MM.1S (cell line): ENCODE results near the gene EFNA5.

Source experiments
- DNase-seq: peaks from one replicate; pipeline ENCODE4 v3.0.0-alpha.2; 2015
- H2AFZ ChIP-seq: fragments of 300-600 bp; sonication (generic); 2 replicates; pipeline ENCODE4 v1.6.0; 2016; ENCODE audit warnings: antibody characterized with exemption, low read length
- H3F3A ChIP-seq: fragments of 300-600 bp; sonication (generic); 2 replicates; pipeline ENCODE4 v1.6.1; 2016; ENCODE audit warnings: mild to moderate bottlenecking, antibody characterized with exemption, low read length, moderate library complexity, mixed read lengths; ENCODE audit not compliant: insufficient read depth
- H3K27ac ChIP-seq: fragments of 300-600 bp; sonication (generic); 2 replicates; pipeline ENCODE4 v1.5.1; 2016; ENCODE audit warnings: mild to moderate bottlenecking, low read length
- H3K27me3 ChIP-seq: fragments of 300-600 bp; sonication (generic); replicated peaks from 2 replicates; pipeline ENCODE4 v1.6.0; 2016; ENCODE audit warnings: low read length; ENCODE audit not compliant: insufficient read depth
- H3K36me3 ChIP-seq: fragments of 300-600 bp; sonication (generic); replicated peaks from 2 replicates; pipeline ENCODE4 v1.6.1; 2016; ENCODE audit warnings: mild to moderate bottlenecking, low read length, mixed read lengths; ENCODE audit not compliant: insufficient read depth
- H3K4me1 ChIP-seq: fragments of 300-600 bp; sonication (generic); 2 replicates; pipeline ENCODE4 v1.6.1; 2016; ENCODE audit warnings: low read length, mixed read lengths
- H3K4me2 ChIP-seq: fragments of 300-600 bp; sonication (generic); 2 replicates; pipeline ENCODE4 v1.6.0; 2016; ENCODE audit warnings: low read depth, low read length
- H3K4me3 ChIP-seq: fragments of 300-600 bp; sonication (generic); 2 replicates; pipeline ENCODE4 v1.5.1; 2016; ENCODE audit warnings: low read length, mixed read lengths
- H3K79me2 ChIP-seq: fragments of 300-600 bp; sonication (generic); 2 replicates; pipeline ENCODE4 v1.6.1; 2016; ENCODE audit warnings: mixed run types, low read length, mixed read lengths
- H3K9ac ChIP-seq: fragments of 300-600 bp; sonication (generic); 2 replicates; pipeline ENCODE4 v1.6.1; 2016; ENCODE audit warnings: low read length, mixed read lengths
- H3K9me2 ChIP-seq: fragments of 300-600 bp; sonication (generic); replicated peaks from 2 replicates; pipeline ENCODE4 v1.6.1; 2016; ENCODE audit warnings: mild to moderate bottlenecking, low read length, mixed read lengths; ENCODE audit not compliant: insufficient read depth
- H3K9me3 ChIP-seq: fragments of 300-600 bp; sonication (generic); replicated peaks from 2 replicates; pipeline ENCODE4 v1.6.1; 2016; ENCODE audit warnings: mild to moderate bottlenecking, low read length, mixed read lengths; ENCODE audit not compliant: insufficient read depth
- H4K20me1 ChIP-seq: fragments of 300-600 bp; sonication (generic); 2 replicates; pipeline ENCODE4 v1.6.1; 2016; ENCODE audit warnings: mild to moderate bottlenecking, low read length, moderate library complexity, mixed read lengths; ENCODE audit not compliant: insufficient read depth
- EZH2 ChIP-seq: fragments of 300-600 bp; sonication (generic); optimal IDR thresholded peaks from 2 replicates; pipeline ENCODE3; 2017; ENCODE audit warnings: low read depth, mild to moderate bottlenecking, antibody characterized with exemption, low read length, mixed read lengths
- EZH2phosphoT487 ChIP-seq: fragments of 300-600 bp; sonication (generic); IDR thresholded peaks from 2 replicates; pipeline ENCODE4 v1.6.1; 2018; ENCODE audit warnings: antibody characterized with exemption, low read length
- TF ChIP-seq, protein P1 (sequence below): fragments of 300-600 bp; sonication (generic); IDR thresholded peaks from 2 replicates; pipeline ENCODE4 v1.5.1; 2016; ENCODE audit warnings: antibody characterized with exemption, low read length, mixed read lengths

EFNA5 gene

DNA sequence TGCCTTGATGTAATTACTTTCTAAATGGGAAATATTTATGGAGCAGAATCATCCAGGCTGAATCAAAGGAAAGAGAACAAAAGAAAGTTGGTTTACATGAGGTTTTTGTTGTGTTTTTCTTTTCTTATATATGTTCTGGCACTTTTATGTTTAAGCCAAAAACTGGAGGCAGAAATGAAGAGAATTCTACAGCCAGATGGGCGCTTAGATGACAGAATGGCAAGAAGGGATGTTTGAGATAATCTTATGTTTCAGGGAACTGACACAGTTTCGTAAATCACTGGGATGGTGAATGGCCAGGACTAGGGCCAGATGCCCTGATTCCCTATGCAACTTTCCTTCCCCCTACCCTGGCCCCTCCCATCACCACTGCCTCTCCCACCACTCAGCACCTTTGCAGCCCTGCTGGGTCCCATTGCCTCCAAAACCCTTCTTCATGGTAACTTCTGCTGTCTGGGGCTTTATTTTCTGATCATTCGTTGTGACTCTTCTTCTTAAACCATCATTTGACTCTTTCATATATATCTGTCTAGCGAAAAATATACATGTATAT is 111.8 kb downstream of the EFNA5 start:
- H3K9me3 ChIP-seq = no peaks in the 10 kb centered on the region
- no peaks in the 10 kb centered on the region for H4K20me1 ChIP-seq
- H3K9ac ChIP-seq = no peak overlapping the region
- no peaks in the 10 kb centered on the region for H3K4me1 ChIP-seq
- H3K27ac ChIP-seq = no peak overlapping the region
- no peaks in the 10 kb centered on the region for H3F3A ChIP-seq
- no peak overlapping the region for H3K4me3 ChIP-seq
- H3K4me2 ChIP-seq = no peak overlapping the region
- H3K9me2 ChIP-seq = no peaks in the 10 kb centered on the region
- H3K36me3 ChIP-seq = no peaks in the 10 kb centered on the region
- no peak for DNase-seq
- no peaks in the 10 kb centered on the region for H3K79me2 ChIP-seq
- no peak overlapping the region for H2AFZ ChIP-seq
- no peaks in the 10 kb centered on the region for H3K27me3 ChIP-seq
- TF ChIP-seq EZH2phosphoT487 (no peak), EZH2 (no peak)
- TF ChIP-seq, protein P1, sequence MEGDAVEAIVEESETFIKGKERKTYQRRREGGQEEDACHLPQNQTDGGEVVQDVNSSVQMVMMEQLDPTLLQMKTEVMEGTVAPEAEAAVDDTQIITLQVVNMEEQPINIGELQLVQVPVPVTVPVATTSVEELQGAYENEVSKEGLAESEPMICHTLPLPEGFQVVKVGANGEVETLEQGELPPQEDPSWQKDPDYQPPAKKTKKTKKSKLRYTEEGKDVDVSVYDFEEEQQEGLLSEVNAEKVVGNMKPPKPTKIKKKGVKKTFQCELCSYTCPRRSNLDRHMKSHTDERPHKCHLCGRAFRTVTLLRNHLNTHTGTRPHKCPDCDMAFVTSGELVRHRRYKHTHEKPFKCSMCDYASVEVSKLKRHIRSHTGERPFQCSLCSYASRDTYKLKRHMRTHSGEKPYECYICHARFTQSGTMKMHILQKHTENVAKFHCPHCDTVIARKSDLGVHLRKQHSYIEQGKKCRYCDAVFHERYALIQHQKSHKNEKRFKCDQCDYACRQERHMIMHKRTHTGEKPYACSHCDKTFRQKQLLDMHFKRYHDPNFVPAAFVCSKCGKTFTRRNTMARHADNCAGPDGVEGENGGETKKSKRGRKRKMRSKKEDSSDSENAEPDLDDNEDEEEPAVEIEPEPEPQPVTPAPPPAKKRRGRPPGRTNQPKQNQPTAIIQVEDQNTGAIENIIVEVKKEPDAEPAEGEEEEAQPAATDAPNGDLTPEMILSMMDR = no peak

DNA sequence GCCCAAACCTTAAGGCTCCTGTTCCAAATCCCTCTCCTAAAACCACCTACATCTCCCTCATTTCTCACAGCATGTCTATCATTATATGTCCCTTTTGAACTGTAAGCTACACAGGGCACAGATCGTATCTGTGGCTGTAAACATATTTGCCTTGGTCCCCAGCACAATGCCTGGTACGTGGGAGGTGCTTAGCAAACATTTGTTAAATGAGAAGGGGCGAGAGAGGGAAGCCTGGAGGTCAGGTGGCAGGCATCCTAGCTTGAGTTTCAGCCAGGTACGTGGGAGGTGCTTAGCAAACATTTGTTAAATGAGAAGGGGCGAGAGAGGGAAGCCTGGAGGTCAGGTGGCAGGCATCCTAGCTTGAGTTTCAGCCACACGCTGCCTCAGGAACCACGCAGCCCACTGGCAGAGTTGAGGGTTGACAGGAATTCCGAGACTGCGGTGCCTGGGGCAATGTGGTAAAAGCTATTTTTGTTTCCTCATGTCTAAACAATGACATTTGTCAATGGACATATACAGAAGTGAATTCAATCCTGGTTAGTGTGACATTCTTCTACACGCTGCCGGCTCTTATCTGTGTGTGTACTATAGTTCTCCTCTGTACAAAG is 113.6 kb downstream of the EFNA5 start:
- Histone ChIP-seq H3F3A (no peaks in the 10 kb centered on the region), H3K79me2 (no peaks in the 10 kb centered on the region), H3K9me2 (no peaks in the 10 kb centered on the region), H3K27me3 (no peaks in the 10 kb centered on the region), H3K4me3 (no peak overlapping the region), H3K4me2 (no peak overlapping the region), H3K4me1 (no peaks in the 10 kb centered on the region), H3K27ac (no peak overlapping the region), H2AFZ (no peak overlapping the region), H4K20me1 (no peaks in the 10 kb centered on the region), H3K36me3 (no peaks in the 10 kb centered on the region), H3K9ac (no peak overlapping the region), H3K9me3 (no peaks in the 10 kb centered on the region)
- DNase-seq = peak; percentile 70
- TF ChIP-seq, protein P1 = no peak
- TF ChIP-seq EZH2phosphoT487 (no peak), EZH2 (no peak)

- no peaks in the 10 kb centered on the region for H3K9me3 ChIP-seq
- H3F3A ChIP-seq = no peaks in the 10 kb centered on the region
- no peaks in the 10 kb centered on the region for H3K4me1 ChIP-seq
- H3K27me3 ChIP-seq = no peaks in the 10 kb centered on the region
- DNase-seq = no peak
- no peaks in the 10 kb centered on the region for H4K20me1 ChIP-seq
- TF ChIP-seq, protein P1 = no peak
- TF ChIP-seq EZH2phosphoT487 (no peak), EZH2 (no peak)
- H3K36me3 ChIP-seq = no peaks in the 10 kb centered on the region
- no peak overlapping the region for H3K9ac ChIP-seq
- no peak overlapping the region for H2AFZ ChIP-seq
- no peaks in the 10 kb centered on the region for H3K9me2 ChIP-seq
- H3K4me2 ChIP-seq = no peak overlapping the region
- no peak overlapping the region for H3K27ac ChIP-seq
- no peaks in the 10 kb centered on the region for H3K79me2 ChIP-seq
- no peak overlapping the region for H3K4me3 ChIP-seq
Measured at GRCh38 chr5:107556575-107556974, 114.2 kb downstream of the EFNA5 start.
